CD14-positive monocyte (primary cell): Measurements from ENCODE around the gene SRR. TPM values are rescaled to one million over a fixed set of nuclear protein-coding genes. Genes with fewer than 3 reads are reported as not detected.
A peak's percentile ranks its signal among the peaks of the same experiment; 100 is the strongest.

Experiments
- DNase-seq, 3 donors: peaks; one replicate each; pipeline ENCODE4 v3.0.0-alpha.2; 2011 to 2022
- H2AFZ ChIP-seq: 2 replicates; pipeline ENCODE4 v1.6.0; 2012; ENCODE audit warnings: mild to moderate bottlenecking, low read depth, low read length, inconsistent platforms; ENCODE audit not compliant: insufficient read depth, poor library complexity, severe bottlenecking
- H3K27ac ChIP-seq, 2 donors: 1 replicate in 1 of 2; 2 replicates in 1 of 2; pipeline ENCODE4 v1.5.1; 2012 to 2013; ENCODE audit warnings: low read length in 2 of 2, control low read depth in 1 of 2, inconsistent platforms in 1 of 2, low read depth in 1 of 2, mild to moderate bottlenecking in 1 of 2
- H3K27me3 ChIP-seq, 2 donors: one replicate each; pipeline versions ENCODE4 v1.6.0 to v1.6.1; 2011 to 2013; ENCODE audit warnings: low read length in 2 of 2; ENCODE audit not compliant: control insufficient read depth in 2 of 2, insufficient read depth in 2 of 2
- H3K36me3 ChIP-seq, 2 donors: replicated peaks in 1 of 2; 1 replicate in 1 of 2; 2 replicates in 1 of 2; pipeline versions ENCODE4 v1.5.1 to v1.6.1; 2012 to 2013; ENCODE audit warnings: low read length in 2 of 2, control low read depth in 1 of 2, inconsistent platforms in 1 of 2, mild to moderate bottlenecking in 1 of 2; ENCODE audit not compliant: insufficient read depth in 2 of 2, control insufficient read depth in 1 of 2
- H3K4me1 ChIP-seq, 2 donors: 1 replicate in 1 of 2; 2 replicates in 1 of 2; pipeline versions ENCODE4 v1.5.1 to v1.6.1; 2012 to 2013; ENCODE audit warnings: low read length in 2 of 2, control low read depth in 1 of 2, inconsistent platforms in 1 of 2, mild to moderate bottlenecking in 1 of 2, moderate library complexity in 1 of 2; ENCODE audit not compliant: insufficient read depth in 2 of 2, control insufficient read depth in 1 of 2
- H3K4me2 ChIP-seq: replicated peaks from 2 replicates; pipeline ENCODE3; 2012; ENCODE audit warnings: low read length, moderate library complexity, mild to moderate bottlenecking; ENCODE audit not compliant: poor library complexity, severe bottlenecking; ENCODE audit errors: extremely low read depth
- H3K4me3 ChIP-seq, 3 experiments: fragments of 200-600 bp in 1 of 3; sonication (generic) in 1 of 3; replicated peaks in 1 of 3; 1 replicate in 2 of 3; 2 replicates in 1 of 3; pipeline ENCODE4 v1.5.1; 2011 to 2013; ENCODE audit warnings: low read length in 3 of 3, mild to moderate bottlenecking in 3 of 3, control low read depth in 2 of 3, low read depth in 2 of 3, inconsistent platforms in 1 of 3, moderate library complexity in 1 of 3
- H3K79me2 ChIP-seq: 2 replicates; pipeline ENCODE4 v1.6.0; 2012; ENCODE audit warnings: mild to moderate bottlenecking, control low read depth, inconsistent platforms, low read length, moderate library complexity; ENCODE audit not compliant: insufficient read depth
- H3K9ac ChIP-seq: 2 replicates; pipeline ENCODE4 v1.6.0; 2017; ENCODE audit warnings: low read length, mild to moderate bottlenecking; ENCODE audit not compliant: insufficient read depth, poor library complexity, severe bottlenecking
- H3K9me3 ChIP-seq, 2 donors: replicated peaks in 1 of 2; 1 replicate in 1 of 2; 2 replicates in 1 of 2; pipeline versions ENCODE4 v1.5.1 to v1.6.1; 2012 to 2013; ENCODE audit warnings: low read length in 2 of 2, control low read depth in 1 of 2; ENCODE audit not compliant: control insufficient read depth in 1 of 2, insufficient read depth in 1 of 2
- H4K20me1 ChIP-seq: 2 replicates; pipeline ENCODE4 v1.6.0; 2012; ENCODE audit warnings: mild to moderate bottlenecking, low read length, control low read depth, moderate library complexity; ENCODE audit not compliant: insufficient read depth
- H3K27ac Mint-ChIP-seq, 7 donors: one replicate each; pipeline ENCODE4 v1.8.0; 2020; ENCODE audit warnings: mild to moderate bottlenecking in 7 of 7, mixed read lengths in 7 of 7, moderate library complexity in 6 of 7, inconsistent platforms in 2 of 7
- H3K27me3 Mint-ChIP-seq, 3 donors: one replicate each; pipeline ENCODE4 v1.8.0; 2021 to 2022; ENCODE audit warnings: low read depth in 3 of 3, mild to moderate bottlenecking in 3 of 3, mixed read lengths in 3 of 3, moderate library complexity in 3 of 3, inconsistent platforms in 1 of 3
- H3K36me3 Mint-ChIP-seq, 2 donors: one replicate each; pipeline ENCODE4 v1.8.0; 2020; ENCODE audit warnings: mixed read lengths in 2 of 2, inconsistent platforms in 1 of 2, mild to moderate bottlenecking in 1 of 2
- H3K4me1 Mint-ChIP-seq: one replicate; pipeline ENCODE4 v1.8.0; 2020; ENCODE audit warnings: mild to moderate bottlenecking, mixed read lengths
- H3K4me3 Mint-ChIP-seq, 2 donors: one replicate each; pipeline ENCODE4 v1.8.0; 2020; ENCODE audit warnings: mild to moderate bottlenecking in 2 of 2, mixed read lengths in 2 of 2, moderate library complexity in 1 of 2
- H3K9me3 Mint-ChIP-seq, 7 donors: one replicate each; pipeline ENCODE4 v1.8.0; 2020 to 2022; ENCODE audit warnings: mixed read lengths in 7 of 7, mild to moderate bottlenecking in 6 of 7, moderate library complexity in 6 of 7, inconsistent platforms in 2 of 7
- WGBS: methylation state at CpG from one replicate; pipeline ENCODE4 v1.1.5; 2013; ENCODE audit warnings: missing lambda C conversion rate; ENCODE audit not compliant: insufficient coverage; 5-methylcytosine and 5-hydroxymethylcytosine counted together
- intact Hi-C, 2 donors: fragments of 100-400 bp; cut with micrococcal nuclease; formaldehyde crosslinking; loops; one replicate each; pipeline versions ENCODE4 v1.15.0 to v1.15.1; 2023
- polyA plus RNA-seq, 3 donors: library from polyadenylated mRNA; depleted of rRNA in 1 of 3; unstranded in 2 of 3; stranded (reverse) in 1 of 3; fragments of 300-500 nt in 2 of 3; fragments of >200 nt in 1 of 3; fragmentation: Illumina TruSeq in 2 of 3; gene quantifications; 1 replicate in 2 of 3; 2 replicates in 1 of 3; pipeline ENCODE4 v1.2.3, GENCODE V29; 2012 to 2021
- TF ChIP-seq, protein P1 (sequence below): fragments of 200-600 bp; IDR thresholded peaks from one replicate; pipeline ENCODE4 v1.8.0; 2022; ENCODE audit warnings: antibody characterized with exemption, mild to moderate bottlenecking

SRR gene
- polyA plus RNA-seq, 3 donors: 3.4 to 5.7 (median 3.7) TPM

DNA sequence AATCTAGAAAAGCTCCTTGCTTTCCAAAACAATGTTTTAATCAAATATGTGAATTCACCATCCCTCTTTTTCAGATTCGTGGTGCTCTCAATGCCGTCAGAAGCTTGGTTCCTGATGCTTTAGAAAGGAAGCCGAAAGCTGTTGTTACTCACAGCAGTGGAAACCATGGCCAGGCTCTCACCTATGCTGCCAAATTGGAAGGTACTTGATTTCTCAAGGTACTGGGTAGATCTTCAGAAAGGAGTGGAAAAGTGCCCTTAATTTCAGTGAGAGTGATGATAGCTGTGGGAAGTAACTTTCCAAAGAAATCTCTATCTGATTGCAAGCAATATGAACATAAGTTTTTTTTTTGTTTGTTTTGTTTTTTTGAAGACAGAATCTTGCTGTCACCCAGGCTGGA lies 14.0 kb downstream of the SRR start:
- Mint-ChIP-seq H3K4me1 (peaks cover 8% of the 10 kb centered on the region), H3K27me3 (no peaks in the 10 kb centered on the region), H3K36me3 (peaks cover 13 to 25% of the 10 kb centered on the region in 2 donors), H3K9me3 (no peaks in the 10 kb centered on the region), H3K27ac (no peak overlapping the region), H3K4me3 (no peak overlapping the region)
- Histone ChIP-seq H3K4me1 (no peaks in the 10 kb centered on the region), H2AFZ (no peak overlapping the region), H3K27me3 (no peaks in the 10 kb centered on the region), H3K79me2 (no peaks in the 10 kb centered on the region), H3K27ac (no peak overlapping the region), H3K9ac (no peak overlapping the region), H3K9me3 (no peaks in the 10 kb centered on the region), H3K4me2 (no peak overlapping the region), H3K4me3 (no peak overlapping the region), H4K20me1 (no peaks in the 10 kb centered on the region), H3K36me3 (peaks cover 7 to 20% of the 10 kb centered on the region in 2 donors)
- WGBS: 97% methylated on average over 3 of the region's 3 CpGs
- no peak for DNase-seq
- intact Hi-C loops: no loop called here
- TF ChIP-seq, protein P1, sequence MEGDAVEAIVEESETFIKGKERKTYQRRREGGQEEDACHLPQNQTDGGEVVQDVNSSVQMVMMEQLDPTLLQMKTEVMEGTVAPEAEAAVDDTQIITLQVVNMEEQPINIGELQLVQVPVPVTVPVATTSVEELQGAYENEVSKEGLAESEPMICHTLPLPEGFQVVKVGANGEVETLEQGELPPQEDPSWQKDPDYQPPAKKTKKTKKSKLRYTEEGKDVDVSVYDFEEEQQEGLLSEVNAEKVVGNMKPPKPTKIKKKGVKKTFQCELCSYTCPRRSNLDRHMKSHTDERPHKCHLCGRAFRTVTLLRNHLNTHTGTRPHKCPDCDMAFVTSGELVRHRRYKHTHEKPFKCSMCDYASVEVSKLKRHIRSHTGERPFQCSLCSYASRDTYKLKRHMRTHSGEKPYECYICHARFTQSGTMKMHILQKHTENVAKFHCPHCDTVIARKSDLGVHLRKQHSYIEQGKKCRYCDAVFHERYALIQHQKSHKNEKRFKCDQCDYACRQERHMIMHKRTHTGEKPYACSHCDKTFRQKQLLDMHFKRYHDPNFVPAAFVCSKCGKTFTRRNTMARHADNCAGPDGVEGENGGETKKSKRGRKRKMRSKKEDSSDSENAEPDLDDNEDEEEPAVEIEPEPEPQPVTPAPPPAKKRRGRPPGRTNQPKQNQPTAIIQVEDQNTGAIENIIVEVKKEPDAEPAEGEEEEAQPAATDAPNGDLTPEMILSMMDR: no peak

GRCh38 chr17:2319051-2319450 lies 15.3 kb downstream of the SRR start:
- no peak overlapping the region for H2AFZ ChIP-seq
- no peaks in the 10 kb centered on the region for H3K27me3 ChIP-seq
- peak overlapping the region in 1 of 7 donors; percentile 0 for H3K27ac Mint-ChIP-seq
- no peak overlapping the region for H3K4me3 Mint-ChIP-seq
- H3K27ac ChIP-seq: no peak overlapping the region
- H3K4me3 ChIP-seq: no peak overlapping the region
- H3K4me1 Mint-ChIP-seq: peaks cover 8% of the 10 kb centered on the region
- no peaks in the 10 kb centered on the region for H4K20me1 ChIP-seq
- TF ChIP-seq, protein P1: no peak
- peaks cover 26 to 38% of the 10 kb centered on the region in 2 donors for H3K36me3 Mint-ChIP-seq
- H3K27me3 Mint-ChIP-seq: no peaks in the 10 kb centered on the region
- intact Hi-C loops: no loop called here
- H3K9ac ChIP-seq: no peak overlapping the region
- DNase-seq: no peak
- no peak overlapping the region for H3K4me2 ChIP-seq
- no peaks in the 10 kb centered on the region for H3K79me2 ChIP-seq
- no peaks in the 10 kb centered on the region for H3K9me3 Mint-ChIP-seq
- peaks cover 19 to 32% of the 10 kb centered on the region in 2 donors for H3K36me3 ChIP-seq
- no peaks in the 10 kb centered on the region for H3K4me1 ChIP-seq
- H3K9me3 ChIP-seq: no peaks in the 10 kb centered on the region
